Fibroblast of skin of left quadriceps (primary cell): Measurements from ENCODE around the gene MAN1A2.

Source experiments
- DNase-seq, 2 experiments: peaks; one replicate each; pipeline ENCODE4 v3.0.0-alpha.2; 2013; ENCODE audit warnings: low read depth in 2 of 2

The MAN1A2 gene

DNA sequence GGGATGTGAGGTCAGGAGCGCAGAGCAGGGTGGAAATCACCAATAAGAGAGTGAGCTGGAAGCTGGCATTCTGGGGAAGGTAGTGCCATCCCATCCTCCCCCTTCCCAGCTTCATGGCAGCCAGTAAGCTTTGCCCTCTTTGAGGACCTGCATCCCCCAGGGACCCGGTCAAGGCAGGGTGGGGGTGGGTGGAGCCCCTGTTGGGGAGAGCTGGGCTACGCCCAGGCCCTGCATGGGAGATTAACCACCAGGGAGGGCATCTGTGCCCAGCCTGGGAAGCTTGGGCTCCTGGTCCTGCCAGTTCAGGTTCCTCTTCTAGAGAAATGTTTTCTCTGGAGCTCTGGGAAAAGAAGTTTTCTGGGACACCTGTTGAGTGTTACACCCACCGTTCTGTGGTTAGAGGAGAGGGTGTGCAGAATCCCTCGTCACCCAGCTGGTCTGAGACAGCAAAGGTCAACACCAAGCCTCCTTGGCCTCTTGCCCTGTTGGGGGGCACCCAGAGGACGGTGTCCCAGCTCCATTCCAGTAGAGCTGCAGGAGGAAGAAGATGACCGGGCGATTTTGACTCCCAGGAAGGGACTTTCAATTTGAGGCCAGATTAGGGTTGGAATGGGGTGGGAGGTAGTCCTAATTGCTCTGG is 208.5 kb downstream of the MAN1A2 start:
- no peak for DNase-seq

DNA sequence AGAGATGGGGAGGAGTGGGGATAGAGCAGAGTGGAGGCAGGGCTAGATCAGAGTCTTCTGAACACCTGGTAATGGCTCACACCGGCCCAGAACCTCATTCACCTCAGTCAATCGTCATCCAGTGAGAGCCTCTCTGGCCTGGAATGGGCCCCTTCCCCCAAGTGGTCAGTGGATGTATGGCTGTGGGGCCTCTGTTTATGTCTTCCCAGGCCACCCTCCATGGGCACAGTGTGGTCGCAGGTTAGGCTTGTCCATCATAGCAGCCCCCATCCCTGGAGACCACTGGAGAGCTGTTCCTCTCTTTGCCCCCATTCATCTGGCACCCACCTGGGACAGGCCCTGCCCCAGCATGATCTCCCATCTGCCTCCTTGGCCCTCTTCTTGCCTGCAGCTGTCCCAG is 209.0 kb downstream of the MAN1A2 start:
- no peak for DNase-seq

DNA sequence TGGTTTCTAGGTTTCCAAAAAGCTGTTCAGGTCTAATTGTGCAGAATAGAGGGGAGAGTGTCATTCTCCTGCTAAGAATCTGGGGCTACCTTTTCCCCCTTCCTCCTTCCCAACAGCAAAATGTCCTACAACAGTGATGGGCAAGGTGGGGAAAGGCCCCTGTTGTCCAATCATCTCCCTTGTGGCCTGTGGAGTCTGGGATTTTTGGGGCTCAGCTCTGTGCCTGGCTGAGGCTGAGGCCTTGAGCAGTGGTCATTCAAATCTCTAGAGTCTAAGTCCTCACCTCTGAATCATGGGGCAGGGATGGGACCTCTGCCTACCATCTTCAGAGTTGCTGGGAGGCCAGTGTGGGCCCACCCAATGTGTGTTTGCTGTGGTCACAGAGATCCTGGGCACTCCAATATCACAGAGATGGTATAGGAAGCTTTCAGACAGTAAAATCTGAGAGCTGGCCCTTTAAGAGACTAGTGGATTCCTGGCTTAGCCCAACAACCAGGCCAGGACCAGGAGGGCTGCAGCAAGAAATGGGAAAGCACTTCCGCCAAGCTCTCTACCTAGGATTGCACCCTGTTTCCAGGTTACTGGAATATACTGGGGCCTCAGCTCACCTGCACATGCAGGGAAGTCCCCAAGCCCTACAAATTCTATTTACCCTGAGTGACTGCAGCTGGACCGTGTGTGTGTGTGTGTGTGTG is 210.1 kb downstream of the MAN1A2 start:
- no peak for DNase-seq

- DNase-seq, result no peak
Observed at GRCh38 chr1:117578466-117578865, 211.2 kb downstream of the MAN1A2 start.
